ENCODE measurements around the gene POLH.

DNA sequence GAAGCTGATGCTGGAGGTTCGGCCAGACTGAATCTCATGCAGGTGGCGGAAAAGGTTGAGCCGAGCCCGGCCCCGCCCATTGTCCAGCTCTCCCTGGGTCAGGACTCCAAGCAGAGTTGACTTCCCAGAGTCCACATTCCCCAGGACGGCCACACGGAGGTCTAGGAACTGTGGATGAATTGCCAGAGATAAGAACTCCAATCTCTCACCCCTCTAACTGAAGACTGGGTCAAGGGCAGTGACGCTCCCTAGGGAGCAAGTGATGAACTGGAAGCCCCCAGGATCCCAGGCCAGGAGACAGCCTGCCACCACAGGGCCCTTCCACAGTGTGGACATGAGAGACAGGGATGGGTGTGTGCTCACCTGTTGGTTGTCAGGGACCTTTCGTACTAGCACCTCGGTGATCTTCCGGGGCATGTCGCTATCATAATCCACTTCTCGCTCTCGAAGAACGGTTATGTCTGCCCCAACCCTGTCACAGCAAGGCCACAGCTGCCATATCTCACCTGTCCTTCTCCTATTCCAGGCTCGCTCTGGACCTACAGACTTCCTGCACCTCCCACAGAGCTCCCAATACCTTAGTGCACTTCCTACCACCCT is 49.5 kb downstream of the POLH start:
- TF ChIP-seq POLR2A (IDR thresholded peaks at IDR 0.05) (no peak), EP300 (IDR thresholded peaks at IDR 0.05) (no peak), POLR2AphosphoS5 (IDR thresholded peaks at IDR 0.05) (no peak)
- TF ChIP-seq, protein P1, sequence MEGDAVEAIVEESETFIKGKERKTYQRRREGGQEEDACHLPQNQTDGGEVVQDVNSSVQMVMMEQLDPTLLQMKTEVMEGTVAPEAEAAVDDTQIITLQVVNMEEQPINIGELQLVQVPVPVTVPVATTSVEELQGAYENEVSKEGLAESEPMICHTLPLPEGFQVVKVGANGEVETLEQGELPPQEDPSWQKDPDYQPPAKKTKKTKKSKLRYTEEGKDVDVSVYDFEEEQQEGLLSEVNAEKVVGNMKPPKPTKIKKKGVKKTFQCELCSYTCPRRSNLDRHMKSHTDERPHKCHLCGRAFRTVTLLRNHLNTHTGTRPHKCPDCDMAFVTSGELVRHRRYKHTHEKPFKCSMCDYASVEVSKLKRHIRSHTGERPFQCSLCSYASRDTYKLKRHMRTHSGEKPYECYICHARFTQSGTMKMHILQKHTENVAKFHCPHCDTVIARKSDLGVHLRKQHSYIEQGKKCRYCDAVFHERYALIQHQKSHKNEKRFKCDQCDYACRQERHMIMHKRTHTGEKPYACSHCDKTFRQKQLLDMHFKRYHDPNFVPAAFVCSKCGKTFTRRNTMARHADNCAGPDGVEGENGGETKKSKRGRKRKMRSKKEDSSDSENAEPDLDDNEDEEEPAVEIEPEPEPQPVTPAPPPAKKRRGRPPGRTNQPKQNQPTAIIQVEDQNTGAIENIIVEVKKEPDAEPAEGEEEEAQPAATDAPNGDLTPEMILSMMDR (IDR thresholded peaks at IDR 0.05), result no peak
